GM18499 (cell line): ENCODE measurements around the gene KSR2.
"Not testable (repeated sequence)": the region's sequence is repeated elsewhere in the genome, so short reads cannot be mapped to it uniquely, and the experiment has no call there.

Experiments used
- ATAC-seq: cut with Tn5 transposase; IDR thresholded peaks from one replicate; pipeline ENCODE4 v1.9.1; 2021; ENCODE audit warnings: moderate number of reproducible peaks; ENCODE audit not compliant: insufficient read depth, unreplicated experiment

The KSR2 gene

DNA sequence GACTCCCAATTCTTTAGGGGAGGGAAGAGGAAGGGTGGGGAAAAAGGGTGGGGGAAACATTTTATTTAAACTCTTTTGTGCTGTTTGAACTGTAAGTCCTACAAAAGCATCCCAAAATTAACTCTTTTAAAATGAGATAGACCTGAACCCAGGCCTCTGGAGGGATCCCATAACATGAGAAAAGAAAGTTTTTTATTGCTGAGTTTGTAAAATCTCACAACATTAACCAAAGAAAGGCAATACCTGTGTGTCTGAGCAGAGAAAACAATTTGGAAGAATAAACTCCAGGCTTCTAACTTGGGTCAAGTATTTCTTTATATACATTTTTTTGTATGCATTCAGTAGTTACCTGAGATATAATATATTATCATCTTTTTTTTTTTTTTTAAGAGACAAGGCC is 107.1 kb downstream of the KSR2 start:
- ATAC-seq = no peak

DNA sequence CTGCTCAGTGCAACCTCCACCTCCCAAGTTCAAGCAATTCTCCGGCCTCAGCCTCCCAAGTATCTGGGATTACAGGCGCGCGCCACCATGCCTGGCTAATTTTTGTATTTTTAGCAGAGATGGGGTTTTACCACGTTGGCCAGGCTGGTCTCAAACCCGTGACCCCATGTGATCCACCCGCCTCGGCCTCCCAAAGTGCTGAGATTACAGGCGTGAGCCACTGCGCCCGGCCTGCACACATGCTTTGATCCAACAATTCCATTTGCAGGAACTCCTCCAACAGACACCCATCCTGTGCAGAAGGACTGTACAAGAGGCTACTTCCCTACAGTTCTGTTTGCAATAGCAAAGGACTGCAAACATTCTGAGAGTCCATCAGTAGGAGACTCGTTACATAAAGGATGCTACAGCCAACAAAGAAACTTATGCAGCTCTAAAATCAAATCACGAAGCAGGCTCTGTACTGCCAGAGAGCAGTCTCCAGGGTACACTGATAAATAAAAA is 108.0 kb downstream of the KSR2 start:
- not testable (repeated sequence) for ATAC-seq

DNA sequence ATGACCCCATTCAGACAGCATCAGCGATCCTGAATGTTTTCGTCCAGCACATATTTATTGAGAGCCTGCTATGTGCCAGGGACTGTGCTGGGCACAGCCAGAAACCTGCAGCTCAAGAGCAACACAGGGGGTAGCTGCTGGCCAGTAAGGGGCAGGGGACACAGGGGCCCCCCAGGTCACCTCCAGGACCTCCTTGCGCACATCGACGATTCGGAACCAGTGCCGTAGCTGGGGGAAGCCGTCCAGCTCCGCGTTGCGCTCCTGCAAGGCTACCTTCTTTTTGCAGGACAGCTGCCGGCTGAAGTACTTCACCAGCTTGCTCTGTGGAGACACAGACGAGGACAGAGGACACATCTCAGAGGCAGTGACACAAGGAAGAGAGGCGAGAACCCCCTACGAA is 108.7 kb downstream of the KSR2 start:
- no peak for ATAC-seq

DNA sequence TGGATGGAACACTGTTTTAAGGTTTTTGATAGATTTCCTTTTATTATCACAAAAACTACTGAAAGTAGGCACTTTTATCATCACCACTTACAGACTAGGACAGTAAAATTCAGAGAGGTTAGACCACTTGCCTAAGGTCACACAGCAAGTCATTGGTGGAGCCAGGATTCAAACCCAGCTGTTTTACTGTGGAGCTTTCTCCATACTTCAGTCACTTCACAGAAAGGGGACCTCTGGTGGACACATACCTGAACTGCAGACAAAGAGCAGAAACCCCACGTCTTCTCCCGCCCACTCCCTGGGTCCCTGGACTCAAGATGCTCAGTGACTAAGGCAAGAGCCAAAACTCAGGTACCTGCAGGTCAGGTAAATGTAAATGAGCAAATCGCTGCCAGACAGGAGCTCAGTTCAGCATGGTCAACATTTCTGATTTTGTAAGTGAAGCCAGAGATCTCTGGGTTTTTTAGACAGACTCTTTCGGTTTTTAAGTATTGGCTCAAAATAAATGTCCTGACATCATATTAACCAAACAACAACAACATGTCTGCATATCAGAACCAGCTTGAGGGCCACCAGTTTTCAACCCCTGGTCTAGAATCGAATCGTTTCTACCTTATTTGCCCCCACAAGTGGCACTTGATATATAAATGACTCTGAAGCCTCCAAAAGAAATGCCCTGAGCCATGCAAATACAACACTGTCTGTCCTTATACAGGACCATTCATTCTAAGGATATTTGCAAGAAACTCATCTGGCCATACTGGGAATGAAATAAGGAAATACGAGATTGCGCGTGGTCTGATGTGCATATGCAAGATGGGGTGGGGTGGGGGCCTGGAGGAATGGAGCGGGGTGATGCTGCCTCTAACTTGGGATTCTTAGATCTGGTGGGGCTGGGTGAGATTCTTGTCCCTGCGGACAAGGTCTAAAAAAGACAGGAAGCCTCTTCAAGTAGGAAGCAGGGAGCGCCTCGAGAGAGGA is 110.9 kb downstream of the KSR2 start:
- ATAC-seq = no peak

DNA sequence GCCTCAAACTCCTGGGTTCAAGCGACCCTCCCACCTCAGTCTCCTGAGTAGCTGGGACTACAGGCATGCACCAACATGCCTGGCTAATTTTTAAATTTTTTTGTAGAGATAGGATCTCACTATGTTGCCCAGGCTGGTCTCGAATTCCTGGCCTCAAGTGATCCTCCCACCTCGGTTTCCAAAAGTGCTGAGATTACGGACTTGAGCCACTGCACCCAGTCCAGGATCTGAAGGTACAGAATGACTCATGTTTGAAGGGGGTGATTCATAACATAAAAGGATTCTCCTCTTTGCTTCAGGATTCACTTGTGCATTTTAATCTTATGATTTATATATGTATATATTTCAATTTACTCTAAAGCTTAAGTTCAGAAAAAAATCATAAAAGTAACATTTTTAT is 111.7 kb downstream of the KSR2 start:
- ATAC-seq = not testable (repeated sequence)

DNA sequence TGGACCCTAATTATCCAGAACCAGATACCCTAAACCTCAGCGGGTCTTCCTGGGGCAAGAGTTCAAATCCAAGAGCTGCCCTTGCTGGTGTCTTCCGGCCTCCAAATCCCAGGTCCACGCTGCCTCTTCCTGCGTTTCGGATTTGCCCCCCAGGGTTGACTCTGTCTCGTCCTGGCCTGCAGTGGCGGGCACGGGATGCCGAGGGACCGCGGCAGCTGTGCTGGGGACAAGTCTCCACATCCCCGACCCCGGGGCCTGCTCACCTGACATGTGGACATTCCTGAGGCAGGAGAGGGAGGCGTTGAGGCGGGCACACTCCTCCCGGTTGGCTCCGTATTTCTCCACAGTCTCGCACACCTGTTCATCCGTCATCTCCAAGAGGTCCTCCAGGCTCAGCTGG is 113.6 kb downstream of the KSR2 start:
- no peak for ATAC-seq

DNA sequence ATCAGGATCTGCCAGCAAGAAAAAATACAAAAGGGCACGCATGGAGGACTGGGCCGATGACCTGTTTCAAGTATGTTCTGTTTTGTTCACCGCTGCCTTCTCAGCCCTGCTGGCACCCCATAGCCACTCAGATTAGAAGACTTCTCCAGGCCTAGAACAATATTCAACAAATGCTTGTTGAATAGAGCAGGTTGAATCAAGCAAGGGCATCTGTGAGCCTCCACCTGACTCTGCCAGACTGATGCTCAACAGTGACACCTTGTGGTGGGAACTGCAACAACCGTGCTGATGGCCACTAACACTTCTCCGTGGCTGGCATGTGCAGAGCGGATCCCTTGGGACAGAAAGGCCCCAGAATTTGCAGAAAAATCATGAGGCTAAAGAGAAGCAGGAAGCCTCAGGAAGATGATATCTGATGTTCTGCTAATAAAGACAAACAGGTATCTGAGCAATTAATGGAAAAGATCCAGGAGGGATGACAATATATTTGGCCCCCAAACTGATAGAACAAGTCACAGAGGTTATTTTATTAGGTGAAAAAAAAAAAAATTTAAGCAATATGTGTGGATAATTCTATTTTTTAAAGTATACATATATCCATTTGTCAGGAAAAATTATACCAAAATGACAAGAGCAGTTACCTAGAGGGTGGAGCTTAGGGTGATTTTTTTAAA is 114.3 kb downstream of the KSR2 start:
- ATAC-seq = no peak

DNA sequence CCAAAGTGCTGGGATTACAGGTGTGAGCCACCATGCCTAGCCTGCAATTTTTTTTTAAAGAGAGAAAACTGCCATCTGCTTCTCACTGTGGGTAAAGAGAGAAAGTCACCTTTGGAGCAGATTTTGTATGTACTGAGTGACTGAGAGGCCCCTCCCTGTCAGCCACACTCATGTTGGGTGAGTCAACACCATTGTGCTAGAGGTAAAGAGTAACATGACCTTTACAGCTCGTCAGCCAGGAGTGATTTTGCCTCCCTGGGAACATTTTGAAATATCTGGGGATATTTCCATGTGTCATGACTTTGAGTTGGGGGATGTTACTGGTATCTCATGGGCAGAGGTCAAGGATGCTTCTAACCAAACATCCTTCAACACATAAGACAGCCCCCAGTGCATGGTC is 115.2 kb downstream of the KSR2 start:
- no peak for ATAC-seq

DNA sequence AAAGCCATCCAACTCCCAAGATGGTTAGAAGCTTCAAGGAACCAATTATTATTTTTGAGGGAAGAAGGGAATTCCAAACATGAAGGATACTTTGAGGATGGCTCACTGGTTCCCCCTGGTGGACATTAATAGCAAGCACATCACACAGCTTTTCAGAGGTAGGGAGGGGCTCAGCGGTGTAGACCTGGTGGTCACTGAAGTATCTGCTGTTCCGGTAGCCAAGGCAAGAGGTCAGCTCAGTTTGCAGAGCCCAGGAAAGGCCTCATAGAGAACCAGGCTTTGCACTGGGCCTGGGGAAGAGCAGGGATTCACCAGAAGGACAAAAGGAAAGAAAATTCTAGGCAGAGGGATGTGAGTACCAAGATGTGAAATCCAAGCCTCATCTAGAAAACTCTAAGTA is 118.7 kb downstream of the KSR2 start:
- ATAC-seq = no peak

DNA sequence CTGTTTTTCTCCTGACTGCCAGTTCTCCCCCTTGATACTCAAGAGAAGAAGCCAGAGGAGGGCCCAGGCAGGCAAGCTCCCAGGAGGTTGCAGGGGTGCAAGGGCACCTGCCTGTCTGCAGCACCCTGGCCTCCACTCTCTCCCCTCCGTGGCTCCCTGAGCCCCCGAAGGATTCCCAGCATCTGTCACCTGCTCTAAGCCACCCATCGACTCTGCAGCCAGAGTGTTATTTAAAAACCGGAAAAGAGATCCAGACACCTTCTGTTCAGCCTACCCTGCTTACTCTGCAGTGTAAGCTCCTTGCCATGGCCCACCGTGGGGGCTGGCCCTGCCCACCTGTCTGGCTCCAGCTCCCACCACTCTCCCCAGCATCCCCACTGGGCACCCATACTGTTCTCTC is 121.4 kb downstream of the KSR2 start:
- ATAC-seq = no peak

DNA sequence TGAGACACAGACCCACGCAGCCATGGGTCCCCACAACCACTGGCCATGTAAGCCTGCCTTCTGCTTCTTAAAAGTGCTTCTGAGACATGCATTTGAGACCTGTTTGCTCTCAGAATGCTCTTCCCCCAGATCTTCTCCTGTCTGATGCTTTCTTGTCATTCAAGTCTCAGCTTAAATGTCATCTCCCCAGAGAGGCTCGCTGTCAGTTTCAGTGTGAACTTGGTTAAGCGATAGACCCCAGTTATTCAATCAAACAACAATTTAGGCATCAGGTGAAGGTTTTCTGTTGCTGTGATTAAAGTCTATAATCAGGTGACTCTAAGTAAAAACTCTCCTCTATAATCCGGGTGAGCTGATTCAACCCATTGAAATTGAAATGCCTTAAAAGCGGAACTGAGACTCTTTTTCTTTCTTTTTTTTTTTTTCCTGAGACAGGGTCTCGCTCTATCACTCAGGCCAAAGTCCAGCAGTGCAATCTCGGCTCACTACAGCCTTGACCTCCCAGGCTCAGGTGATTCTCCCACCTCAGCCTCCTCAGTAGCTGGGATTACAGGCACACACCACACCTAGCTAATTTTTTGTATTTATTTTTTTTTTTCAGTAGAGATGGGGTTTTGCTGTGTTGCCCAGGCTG is 123.4 kb downstream of the KSR2 start:
- no peak for ATAC-seq

DNA sequence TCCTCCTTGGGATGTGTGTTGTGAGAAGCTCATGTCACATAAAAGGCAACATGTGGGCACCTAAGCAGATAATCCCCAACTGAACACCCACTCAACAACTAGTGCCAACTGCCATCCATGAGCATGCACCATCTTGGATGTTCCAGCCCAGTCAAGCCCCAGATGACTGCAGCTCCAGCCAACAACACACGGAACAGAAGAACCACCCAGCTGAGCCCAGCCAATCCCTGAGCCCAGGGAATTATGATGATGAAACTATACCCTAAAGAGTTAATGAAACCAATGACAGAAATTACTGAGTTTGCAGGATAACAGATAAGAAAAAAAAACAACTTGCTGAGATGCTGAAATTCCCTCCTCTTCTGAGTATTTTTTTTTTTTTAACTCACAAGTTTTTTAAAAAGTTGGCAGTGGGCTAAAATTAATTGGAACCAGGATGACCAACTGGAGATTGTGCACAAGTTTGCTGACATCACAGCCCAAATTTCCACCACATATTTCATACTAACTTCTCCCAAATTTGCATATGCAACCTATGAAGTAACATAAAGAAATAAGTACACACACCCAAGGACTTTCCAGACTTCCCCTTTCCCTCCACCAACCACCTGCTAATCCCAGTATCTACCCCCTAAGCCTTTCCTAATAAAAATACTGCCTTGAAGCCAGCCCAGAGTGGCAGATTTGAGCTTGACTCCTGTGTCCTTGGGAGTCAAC is 124.5 kb downstream of the KSR2 start:
- ATAC-seq = no peak

DNA sequence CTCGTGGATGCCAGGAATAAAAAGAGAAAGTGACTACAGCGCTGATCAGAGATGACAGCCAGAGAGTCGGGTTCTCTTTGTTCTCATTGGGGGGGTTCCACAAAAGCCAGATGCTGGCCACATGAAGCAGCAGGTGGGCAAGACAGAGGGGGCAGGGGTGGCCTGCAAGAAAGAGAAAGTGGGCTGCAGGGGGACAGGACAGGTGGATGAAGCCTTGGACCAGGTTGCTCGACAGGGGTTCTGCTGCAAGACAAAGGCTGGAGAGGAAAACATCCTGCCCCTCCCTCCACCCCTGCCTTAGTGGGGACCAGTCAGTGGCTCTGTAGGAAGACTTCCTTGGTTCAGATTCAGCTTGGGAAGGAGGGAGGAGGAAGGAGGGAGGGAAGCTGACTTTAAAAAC is 126.2 kb downstream of the KSR2 start:
- ATAC-seq = no peak

DNA sequence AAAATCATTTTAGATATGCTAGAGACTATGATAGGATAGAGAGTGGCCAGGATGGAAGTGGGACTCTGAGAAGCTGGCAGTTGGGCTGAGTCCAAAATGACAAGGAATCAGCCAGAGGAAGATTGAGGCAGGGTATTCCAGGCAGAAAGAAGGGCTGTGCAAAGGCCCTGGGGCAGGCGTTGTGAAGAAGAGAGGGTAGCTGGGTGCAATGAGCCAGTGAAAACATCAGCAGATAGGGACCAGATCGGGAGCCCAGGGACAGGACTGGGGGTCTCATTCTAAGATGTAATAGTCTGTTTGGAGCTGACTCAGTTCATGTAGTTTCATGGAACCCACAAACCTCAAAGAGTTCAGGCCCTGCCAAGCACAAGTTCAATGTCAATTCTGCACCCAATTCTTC is 126.6 kb downstream of the KSR2 start:
- ATAC-seq = no peak

DNA sequence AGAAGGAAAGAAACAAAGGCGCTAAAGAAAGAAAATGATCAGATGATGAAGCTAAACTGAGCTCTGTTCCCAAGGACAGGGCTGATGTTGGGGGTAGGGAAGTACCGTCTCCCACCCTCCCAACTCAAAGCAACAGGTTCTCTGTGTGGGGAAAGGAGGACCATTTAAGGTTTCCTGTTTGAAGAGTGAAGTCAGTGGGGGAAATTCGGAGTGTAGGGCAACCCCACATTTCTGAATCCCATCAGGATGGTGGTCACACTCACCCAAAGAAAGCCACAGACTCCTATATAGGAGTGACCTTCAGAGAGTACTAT is 131.1 kb downstream of the KSR2 start:
- no peak for ATAC-seq

DNA sequence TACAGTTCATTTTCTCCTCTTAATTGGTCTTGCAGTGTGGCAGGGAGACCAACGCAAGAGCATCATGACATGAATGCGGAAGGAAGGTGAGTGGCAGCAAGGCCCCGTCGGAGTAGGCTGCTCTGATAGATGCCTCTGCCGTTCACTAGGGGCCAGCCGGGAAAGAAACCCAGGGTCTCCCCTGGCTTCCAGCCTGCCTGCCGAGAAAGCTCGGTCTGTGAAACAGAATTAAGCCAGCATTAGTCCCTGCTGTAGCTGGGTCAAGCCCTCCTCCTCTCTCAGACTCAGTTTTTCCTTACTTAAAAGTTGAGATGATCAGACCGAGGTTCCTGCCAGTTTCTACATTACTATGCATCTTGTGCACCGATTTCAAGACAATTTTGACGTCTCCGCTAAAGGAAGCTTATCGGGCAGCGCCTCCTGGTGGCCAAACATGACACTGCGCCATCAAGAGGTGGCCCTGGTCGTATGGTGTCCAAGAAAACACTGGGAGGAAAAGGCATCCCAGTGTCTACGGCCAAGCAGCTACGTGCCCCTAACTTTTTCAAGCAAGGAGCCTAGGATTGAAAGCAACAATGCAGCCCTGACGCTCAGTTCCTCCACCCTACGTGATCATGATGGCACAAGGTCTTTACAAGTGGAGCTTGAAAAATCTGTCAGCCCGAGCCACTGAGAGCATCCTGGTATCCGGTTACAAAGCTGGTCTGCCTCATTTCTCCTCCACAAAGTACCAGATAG is 131.6 kb downstream of the KSR2 start:
- no peak for ATAC-seq

DNA sequence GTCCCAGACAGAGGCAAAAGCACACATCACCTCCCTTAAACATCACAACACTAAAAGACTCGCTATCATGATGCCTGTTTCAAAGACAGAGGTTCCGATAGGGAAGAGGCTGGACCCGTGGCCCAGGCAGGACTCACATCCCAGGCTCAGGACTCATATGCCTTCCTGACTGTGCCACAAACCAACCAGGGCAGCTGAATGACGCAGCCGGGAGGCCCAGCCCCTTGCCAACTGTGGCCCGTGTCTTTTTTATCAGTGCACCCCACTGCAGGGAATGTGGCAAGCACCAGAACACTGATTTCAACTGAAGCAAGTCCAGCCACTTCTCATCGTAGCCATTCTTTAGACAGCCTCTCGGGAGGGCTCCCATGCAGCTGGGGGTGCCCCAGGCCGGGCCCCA is 132.3 kb downstream of the KSR2 start:
- ATAC-seq = no peak

DNA sequence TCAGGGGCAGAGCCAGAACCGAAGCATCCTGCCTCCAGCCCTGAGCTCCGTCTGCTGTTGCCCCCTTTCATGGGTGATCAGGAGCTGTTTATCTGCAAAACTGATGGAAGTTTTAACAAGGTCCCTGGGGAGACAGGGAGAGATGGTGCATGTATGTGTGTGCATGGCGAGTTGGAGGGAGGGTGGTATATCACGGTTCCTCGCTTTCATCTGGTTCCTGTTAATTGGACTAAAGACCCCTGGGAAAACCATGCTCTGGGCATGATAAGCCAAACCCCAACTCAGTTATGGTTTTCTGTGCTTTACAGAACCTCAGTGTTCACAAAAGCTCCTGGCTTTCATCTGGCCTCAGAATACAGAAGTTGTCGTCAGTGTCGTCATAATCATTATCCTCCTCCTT is 133.6 kb downstream of the KSR2 start:
- no peak for ATAC-seq

DNA sequence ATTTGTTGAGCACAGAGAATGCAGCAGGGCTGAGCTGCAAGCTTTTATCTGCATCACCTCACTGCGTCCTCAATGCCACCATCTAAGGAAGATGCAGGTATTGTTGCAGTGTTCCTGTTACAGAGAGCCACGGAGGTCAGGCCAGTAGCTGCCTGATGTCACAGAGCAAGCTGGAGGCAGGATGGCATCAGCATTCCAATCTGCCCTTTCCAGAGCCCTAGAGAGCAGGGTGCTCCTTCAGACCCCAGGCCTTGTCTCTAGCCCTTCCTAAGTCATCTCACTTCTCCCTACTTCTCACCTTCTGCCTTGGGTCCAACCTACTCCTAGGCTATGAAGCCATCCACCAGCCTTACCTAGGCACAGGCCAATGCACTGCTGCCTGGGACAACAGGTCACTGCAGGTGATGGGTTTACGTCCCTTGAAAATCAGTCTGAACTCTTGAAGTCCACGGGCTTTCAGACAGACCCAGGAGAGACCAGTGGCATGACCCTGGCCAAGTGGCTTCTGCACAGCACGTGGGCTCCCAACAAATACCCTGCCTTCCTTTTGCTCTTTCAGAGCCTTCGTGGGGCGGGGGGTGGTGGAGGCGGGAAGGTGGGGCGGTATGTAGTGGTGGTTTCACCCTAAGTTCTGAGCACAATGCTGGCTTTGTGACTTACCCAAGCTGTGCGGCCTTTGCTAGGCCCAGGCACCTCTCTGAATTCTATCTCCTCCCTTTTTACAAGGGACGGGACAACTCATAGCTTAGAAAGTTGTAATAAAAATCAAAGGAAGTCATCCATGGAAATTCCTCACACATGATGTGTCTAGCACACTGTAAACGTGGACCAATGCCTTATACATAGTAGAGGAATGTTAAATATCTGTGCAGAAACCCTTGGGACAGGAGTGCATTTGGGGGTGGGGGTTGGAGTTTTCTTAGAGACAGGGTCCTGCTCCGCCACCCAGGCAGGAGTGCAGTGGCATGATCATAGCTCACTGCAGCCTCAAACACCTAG is 136.0 kb downstream of the KSR2 start:
- no peak for ATAC-seq
